NCI-H2196 (cell line): ENCODE measurements around the gene TACO1.

Source experiments
- DNase-seq: peaks from one replicate; lab custom pipeline; 2025; ENCODE audit not compliant: unreplicated experiment; lab: John Stamatoyannopoulos, UW

Gene TACO1

DNA sequence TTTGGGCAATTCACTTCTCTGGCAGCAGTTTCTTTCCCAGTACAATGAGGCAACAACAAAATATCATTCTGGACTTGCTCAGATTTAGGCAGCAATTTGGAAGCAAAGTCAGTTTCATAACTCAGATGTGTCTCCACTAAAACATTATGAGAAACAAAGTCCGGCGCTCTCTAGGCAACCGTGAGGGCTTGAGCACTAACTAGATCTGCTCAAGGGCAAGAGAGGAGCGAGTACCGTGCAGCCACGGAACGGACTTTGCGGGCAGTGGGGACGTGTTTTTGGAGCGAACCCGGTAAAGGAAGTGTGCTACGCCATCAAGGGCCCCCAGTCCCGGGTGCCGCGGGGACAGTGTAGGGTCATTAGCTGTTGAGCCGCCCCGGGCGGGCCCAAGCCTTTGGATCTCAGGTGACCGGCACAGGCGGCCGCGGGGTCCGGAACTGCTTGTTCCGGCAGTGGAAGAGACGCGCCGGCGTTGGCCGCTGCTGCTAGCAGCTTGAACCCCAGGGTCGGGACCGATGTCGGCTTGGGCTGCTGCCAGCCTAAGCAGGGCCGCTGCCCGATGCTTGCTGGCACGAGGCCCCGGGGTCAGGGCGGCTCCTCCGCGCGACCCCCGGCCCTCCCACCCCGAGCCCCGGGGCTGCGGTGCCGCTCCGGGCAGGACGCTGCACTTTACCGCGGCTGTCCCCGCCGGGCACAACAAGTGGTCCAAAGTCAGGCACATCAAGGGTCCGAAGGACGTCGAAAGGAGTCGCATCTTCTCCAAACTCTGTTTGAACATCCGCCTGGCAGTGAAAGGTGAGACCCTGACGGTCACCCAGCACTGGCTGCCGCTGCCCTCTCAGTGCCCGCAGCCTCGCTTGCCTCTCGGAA is at the start of gene TACO1:
Gene TACO1, plus strand, starts transcription at position 327 of the 870 bp plus-strand sequence. Its CDS starts 189 bp downstream, at position 516.
- peak; percentile 84 for DNase-seq

DNA sequence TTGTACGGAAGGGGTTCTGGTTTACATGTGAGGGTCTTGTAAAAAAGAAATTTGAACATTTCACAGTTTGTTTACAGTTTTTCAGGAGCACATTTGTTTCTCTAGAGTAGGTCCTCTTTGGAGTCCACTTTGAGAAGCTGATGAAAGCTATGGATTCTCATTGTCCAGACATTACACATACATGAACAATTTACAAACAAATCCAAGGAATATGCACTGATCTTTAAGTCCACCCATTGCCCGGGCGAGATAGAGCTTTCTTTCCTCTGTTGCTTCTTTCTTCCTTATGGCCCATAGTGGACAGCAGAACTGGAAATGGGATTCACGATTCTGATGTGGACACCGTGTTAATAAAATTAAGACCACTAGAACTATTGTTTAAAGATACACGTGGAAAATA is 48.5 kb upstream of the TACO1 start:
- DNase-seq: no peak

DNA sequence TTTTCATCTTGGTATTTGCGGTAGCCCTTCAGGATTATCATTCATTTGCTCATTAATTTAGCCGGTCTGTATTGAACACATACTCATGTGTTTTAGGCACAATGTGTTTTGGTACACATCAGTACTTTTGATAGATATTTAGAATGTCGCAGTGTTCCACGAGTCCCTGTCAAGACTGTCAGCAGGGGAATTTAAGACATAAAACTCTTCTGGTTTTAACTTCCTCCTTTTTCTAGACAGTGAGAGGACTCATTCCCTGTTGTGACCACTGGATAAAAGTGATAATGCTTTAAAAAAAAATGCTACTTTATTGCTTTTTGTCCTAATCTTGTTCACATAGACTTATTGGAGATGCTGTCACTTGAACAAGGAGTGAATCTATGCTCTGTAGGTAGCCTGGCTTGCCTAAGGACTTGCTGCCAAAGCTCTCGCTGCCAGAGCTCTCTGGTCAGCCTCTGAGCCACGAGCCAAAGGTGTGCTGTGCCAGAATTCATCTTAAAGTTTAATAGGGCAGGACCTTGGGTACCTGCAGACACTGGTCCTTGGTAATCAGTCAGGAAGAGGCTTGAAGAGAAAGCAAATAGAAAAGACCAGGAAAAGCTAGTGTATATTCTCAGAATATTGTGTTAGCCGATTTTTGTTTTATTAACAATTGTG is 45.1 kb upstream of the TACO1 start:
- no peak for DNase-seq

DNA sequence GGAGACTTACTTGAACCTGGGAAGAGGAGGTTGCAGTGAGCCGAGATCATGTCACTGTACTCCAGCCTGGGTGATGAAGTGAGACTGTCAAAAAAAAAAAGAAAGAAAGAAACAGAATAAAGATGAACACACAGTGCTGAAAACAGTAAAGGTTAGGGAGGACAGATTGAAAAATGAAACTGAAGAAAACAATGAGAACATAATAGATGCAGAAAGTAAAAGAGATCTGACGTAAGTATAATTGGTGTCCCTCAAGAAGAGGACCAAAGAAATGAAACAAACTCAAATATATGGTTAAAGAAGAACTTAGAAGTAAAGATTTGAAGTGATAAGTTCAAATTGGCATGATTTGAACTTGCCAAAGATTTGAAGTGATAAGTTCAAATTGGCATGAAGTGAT is 43.3 kb upstream of the TACO1 start:
- no peak for DNase-seq

DNA sequence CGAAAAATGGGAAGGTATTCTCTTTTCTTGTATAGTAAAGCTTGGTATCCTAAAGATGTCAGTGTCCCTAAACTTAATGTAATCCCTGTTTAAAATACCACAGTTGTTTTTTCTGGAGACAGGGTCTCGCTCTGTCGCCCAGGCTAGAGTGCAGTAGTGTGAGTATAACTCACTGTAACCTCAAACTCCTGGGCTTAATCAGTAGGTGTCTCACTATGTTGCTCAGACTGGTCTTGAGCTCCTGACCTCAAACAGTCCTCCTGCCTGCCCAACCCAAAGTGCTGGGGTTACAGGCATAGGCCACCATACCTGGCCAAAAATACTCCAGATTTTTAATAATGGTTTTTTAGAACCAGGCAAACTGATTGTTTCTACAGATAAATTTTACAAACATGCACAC is 42.3 kb upstream of the TACO1 start:
- no peak for DNase-seq

DNA sequence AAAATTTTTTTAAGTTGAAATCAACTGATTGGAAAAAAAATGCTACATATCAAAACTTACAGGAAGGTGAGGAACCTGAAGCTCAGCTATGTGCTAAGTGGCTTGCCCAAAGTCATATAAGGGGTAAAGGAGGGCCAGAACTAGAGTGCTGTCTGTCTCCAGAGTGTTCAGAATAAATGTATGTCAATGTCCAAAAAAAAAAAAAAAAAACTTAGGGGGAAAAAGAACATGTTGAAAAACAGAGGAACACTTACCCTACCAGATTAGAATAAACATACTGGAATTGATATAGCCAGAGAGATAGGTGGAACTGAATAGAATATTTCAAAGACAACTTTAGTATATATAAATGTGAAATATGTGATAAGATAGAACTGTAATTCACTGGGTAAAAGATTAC is 38.9 kb upstream of the TACO1 start:
- DNase-seq: no peak

DNA sequence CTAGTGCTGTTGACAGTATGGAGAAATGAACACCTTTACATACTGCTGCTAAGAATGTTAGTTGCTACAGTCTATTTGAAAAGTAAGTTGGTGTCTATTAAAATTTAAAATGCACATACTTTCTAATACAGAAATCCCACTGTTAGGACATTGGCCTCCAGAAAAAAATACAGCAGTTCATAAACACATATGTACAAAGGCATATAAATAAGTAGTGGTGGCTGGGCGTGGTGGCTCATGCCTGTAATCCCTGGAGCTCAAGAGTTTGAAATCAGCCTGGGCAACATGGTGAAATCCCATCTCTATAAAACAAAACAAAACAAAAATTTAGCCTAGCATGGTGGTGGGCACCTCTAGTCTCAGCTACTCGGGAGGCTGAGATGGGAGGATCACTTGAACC is 37.4 kb upstream of the TACO1 start:
- DNase-seq: no peak

DNA sequence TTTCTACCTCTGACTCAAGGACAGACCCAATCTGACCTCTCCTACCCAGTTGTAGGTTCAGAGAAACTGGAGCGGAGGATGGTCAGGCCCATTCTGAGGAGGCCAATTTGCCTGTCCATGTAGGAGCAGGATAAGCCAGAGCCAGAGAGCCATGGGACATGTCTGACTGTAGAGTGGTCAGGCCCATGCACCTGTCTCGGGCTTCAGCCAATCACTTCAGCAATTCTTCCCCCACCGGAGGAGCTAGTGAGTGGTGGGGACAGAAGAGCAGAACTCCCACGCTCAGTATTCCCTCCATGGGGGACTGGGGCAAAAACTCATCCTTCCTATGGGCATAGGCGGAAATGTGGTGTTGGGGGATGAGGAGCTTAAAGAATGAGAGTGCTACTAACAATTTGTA is 36.1 kb upstream of the TACO1 start:
- no peak for DNase-seq

DNA sequence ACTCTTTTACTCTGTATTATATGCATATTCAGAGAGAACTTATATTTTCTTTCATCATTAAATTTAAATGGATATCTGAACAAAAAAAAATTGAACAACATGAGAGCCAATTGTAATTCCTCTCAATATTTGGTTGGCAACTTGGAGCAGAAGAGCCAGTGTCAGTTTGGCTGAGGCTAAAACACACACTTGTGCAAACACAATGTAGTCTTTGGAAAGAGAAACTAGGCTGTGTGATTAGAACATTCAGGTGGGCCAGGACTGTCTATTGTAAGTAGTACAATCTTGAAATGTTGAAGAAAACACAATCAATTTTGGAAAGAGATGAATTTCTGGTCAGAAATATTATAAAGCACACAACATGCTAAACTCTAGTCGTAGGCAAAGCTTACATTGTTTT is 33.5 kb upstream of the TACO1 start:
- no peak for DNase-seq

DNA sequence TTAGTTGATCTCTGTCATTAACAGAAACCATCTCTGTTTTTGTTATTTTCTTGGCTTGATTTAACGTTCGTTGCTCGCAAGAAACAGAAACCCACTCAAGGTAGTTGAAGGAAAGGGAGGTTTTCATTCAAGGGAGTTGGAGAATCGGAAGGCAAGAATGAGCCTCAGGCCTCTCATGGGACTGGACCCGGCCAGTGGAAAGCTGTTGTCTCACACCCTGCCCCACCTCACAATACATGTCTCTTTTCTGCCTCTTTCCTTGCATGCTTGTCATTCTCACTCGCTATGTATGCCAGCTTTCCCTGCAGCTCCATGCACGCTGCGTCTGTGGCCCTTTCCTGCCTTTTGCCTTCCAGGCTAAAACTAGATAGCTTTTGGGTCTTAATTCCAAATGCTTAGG is 32.1 kb upstream of the TACO1 start:
- DNase-seq: no peak

DNA sequence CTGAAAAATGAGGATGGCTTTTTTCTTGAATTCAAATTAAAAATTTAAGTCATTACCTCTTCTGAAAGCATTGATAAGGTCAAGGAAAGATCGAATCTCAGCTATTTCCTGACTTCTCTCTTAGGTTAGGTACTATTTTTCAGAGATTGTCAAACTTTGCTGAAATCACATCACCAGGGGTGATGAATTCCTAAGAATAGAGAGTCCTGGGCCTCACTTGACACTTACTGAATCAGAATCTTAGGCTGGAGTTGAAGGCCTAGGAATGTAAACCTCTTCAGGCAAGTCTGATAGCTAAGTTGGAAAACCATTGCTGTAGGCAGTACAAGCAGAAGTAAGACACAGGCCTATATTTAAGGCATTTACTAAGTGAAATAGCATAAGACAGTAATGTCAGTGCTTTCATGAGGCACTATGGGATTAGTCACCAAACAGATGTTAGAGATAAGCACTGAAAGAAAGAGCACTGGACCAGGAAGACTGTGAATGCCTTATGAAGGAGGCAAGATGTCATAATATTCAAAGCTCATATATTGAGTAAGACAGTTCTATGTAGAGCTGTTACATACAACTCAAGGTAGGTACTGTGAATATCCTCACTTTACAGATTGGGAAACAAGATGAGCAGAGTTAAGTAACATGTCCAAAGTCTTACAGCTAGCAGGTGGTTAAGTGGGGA is 28.9 kb upstream of the TACO1 start:
- DNase-seq: no peak

DNA sequence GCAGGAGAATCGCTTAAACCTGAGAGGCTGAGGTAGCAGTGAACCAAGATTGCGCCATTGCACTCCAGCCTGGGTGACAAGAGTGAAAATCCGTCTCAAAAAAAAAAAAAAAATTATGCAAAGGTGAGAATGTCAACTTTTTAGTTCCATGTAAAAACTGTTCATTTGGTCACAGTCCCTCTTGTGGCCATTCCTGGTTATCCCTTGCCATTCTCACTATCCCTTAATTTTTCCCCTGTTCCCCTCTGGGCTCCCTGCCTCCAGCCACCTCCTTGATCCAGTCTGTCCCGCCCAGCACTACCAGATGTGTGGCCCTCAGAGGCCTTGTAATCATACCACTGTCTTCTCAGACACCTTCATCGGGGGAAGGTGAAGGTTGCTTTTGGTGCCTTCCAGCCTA is 27.1 kb upstream of the TACO1 start:
- no peak for DNase-seq

DNA sequence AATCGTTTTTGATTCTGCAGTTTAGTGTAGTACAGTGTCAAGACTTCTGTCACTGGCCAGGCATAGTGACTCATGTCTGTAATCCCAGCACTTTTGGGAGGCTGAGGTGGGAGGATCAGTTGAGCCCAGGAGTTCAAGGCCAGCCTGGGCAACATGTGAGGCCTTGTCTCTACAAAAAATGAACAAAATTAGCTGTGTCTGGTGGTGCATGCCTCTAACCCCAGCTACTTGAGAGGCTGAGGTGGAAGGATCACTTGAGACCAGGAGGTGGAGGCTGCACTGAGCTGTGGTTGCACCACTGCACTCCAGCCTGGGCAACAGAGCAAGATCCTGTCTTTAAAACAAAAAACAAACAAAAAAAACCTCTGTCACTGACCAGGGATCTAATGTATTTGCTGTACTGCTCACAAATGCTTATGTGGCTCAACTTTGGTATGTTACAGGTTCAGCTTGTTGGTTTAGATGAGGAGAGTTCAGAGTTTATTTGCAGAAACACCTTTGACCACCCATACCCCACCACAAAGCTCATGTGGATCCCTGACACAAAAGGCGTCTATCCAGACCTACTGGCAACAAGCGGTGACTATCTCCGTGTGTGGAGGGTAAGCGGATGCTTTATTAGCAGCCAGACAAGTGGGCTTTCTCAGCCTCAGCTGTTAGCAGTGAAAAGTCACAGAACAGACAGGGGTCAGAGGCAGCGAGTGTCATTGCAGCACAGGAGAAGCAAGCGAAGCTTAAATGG is 22.5 kb upstream of the TACO1 start:
- DNase-seq: no peak

DNA sequence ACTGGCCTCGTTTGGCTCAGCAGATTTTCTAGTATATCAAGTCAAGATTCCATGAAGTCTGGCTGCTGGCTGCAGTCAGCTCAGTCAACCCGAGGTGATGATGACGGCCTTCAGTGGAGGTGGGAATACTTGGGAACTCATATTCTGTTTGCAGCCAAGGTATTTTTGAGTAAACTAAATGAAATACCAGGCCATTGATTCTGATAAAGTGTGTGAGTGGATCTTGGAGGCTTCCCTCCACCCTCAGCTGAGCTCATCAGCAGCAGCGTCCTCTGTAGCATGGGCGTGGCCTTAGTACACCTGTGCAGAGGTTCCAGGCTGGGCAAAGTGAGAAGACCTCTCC is 22.0 kb upstream of the TACO1 start:
- DNase-seq: no peak

DNA sequence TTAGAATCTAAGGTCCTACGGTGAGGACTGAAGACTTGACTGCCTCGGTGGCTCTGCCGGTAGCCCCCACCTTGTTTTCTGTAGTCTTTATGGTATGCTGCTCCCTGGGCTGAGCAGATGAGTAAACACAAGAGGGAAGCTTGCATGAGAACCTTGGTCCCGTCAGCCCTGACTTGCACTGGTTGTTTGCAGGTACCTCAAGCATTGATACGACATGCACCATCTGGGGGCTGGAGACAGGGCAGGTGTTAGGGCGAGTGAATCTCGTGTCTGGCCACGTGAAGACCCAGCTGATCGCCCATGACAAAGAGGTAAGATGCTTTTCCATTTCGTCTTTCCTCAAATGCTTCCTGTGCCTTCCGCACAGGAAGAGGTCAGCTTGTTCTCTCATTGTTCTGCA is 21.1 kb upstream of the TACO1 start:
- DNase-seq: no peak

DNA sequence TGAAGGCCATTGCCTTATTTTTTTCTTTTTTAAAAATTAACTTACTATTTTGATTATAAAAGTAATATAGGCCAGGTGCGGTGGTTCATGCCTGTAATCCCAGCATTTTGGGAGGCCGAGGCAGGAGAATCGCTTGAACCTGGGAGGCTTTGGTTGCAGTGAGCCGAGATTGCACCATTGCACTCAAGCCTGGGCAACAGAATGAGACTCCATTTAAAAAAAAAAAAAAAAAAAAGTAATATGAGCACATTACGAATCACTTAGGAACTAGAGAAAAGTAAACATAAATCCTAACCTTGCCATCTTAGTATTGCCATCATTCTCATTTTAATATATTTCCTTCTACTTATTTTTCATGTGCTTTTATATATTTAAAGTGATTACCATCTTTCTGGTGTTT is 12.9 kb upstream of the TACO1 start:
- DNase-seq: no peak

DNA sequence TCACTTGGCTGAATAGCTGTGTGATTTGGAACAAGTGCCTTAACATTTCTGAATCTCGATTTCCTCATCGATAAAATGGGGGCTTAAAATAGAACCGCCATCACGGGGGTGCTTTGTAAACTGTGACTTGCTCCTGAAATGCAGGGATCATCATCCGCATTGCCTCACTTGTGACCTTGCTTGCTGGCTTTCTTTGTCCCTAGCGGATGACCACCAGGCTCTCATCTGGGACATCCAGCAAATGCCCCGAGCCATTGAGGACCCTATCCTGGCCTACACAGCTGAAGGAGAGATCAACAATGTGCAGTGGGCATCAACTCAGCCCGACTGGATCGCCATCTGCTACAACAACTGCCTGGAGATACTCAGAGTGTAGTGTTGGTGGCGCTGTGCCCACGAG is 11.9 kb upstream of the TACO1 start:
- DNase-seq: no peak

DNA sequence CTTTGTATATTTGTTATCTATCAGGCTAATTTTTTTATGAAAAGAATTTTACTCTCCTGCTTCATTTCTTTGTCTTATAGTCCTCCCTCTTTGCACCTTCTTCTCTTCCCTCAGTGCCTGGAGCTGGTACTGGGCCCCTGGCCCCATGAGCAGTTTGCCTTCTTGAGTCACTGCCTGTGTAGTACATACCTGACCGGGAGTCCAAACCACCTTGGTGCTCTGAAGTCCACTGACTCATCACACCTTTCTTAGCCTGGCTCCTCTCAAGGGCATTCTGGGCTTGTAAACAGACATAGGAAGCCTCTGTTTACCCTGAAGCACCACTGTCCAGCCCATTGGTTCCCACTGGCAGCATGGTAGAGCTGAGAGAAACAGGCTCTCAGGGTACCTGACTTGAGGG is 11.0 kb upstream of the TACO1 start:
- DNase-seq: no peak

DNA sequence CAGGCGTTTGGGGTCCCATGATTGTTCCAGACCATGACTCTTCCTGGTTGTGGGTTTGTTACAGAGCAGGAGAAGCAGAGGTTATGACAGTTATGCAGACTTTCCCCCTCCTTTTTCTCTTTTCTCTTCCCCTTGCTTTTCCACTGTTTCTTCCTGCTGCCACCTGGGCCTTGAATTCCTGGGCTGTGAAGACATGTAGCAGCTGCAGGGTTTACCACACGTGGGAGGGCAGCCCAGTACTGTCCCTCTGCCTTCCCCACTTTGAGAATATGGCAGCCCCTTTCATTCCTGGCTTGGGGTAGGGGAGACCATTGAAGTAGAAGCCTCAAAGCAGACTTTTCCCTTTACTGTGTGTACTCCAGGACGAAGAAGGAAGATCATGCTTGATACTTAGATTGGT is 7.9 kb upstream of the TACO1 start:
- no peak for DNase-seq

DNA sequence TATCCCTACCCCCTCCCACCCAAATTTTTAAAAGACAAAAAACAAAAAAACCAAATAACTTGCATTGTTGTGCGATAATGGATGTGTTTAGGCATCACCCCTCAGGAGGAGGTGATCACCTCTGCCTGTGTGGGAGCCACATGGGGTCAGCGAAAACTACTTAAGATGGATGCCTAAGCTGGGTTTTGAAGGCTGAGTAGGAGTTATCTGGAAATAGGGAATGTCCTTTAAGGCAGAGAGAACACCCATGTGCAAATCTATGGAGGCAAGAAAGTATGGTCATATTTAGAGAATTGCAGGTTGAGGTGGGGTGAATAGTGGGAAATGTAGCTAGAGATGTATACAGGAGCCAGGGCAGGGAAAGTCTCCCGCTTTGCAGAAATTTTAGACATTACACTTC is 5.6 kb upstream of the TACO1 start:
- DNase-seq: no peak

DNA sequence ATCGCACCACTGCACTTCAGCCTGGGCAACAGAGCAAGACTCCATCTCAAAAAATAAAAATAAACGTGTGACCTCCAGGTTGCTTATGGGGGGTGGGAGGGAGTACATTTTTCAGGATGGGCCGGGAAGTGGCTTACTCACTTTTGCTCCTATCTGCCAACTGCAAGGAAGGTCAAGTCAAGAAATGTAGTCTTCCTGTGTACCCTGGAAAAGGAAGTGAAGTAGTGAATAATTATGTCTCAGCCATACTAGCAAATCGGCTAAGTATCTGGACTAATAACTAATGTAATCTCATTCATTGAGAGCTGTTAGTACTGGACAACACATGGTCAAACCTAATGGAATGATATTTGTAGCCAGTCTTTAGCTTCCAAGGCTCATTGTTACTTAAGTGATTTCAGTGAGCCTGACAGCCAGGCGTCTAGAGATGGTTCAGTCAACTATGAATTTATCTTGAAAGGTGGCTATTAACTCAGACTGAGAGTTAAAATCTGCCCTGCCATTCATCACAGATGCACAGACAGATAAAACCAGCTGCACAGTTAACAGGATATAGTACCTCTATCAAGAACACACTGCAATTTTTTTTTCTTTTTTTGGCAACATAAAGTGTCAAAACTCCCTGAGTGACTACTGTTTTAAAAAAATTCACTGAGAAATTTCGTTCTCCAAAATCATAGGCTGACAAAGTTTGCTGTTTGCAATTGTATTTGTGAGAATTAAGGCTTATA is 3.7 kb upstream of the TACO1 start:
- no peak for DNase-seq
